ENCODE results near the gene MYO1D.

DNA sequence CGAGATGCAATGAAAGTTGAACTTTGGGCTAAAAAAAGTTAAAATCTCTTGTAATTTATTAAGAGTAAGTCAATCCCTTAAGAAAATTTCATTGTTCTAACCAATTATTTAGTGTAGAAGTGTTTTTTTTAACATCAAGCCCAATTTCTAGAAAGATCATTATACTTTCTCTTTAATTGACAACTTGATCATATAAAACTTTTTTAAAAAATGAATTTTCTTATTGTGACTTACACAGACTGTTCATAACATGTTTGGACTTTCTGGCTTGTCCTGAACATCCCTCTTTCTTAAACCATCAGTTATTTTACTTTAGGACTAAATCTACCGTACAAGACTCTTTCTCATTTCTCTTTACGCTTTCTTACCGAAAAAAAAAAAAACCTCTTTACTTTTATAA, 24.8 kb upstream of the MYO1D start:
- TF ChIP-seq, protein P1, sequence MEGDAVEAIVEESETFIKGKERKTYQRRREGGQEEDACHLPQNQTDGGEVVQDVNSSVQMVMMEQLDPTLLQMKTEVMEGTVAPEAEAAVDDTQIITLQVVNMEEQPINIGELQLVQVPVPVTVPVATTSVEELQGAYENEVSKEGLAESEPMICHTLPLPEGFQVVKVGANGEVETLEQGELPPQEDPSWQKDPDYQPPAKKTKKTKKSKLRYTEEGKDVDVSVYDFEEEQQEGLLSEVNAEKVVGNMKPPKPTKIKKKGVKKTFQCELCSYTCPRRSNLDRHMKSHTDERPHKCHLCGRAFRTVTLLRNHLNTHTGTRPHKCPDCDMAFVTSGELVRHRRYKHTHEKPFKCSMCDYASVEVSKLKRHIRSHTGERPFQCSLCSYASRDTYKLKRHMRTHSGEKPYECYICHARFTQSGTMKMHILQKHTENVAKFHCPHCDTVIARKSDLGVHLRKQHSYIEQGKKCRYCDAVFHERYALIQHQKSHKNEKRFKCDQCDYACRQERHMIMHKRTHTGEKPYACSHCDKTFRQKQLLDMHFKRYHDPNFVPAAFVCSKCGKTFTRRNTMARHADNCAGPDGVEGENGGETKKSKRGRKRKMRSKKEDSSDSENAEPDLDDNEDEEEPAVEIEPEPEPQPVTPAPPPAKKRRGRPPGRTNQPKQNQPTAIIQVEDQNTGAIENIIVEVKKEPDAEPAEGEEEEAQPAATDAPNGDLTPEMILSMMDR (IDR thresholded peaks at IDR 0.05; ENCODE audit: insufficient read depth, low read depth, low read length), result no peak
- no peak for TF ChIP-seq EZH2 (IDR thresholded peaks at IDR 0.05; ENCODE audit: insufficient read depth, low read length)
